Spleen (tissue), 7 donors: ENCODE results near the gene SORBS1.

ENCODE experiments used
- POLR2A ChIP-seq, 3 donors: fragments of 450-650 bp; IDR thresholded peaks; one replicate each; pipeline ENCODE4 v1.5.1; 2017; ENCODE audit warnings: antibody characterized with exemption in 3 of 3, mild to moderate bottlenecking in 1 of 3
- POLR2AphosphoS5 ChIP-seq, 3 donors: sonication (generic); formaldehyde crosslinking; IDR thresholded peaks; one replicate each; pipeline ENCODE4 v1.5.1; 2017; ENCODE audit warnings: antibody characterized with exemption in 3 of 3
- TF ChIP-seq, protein P1 (sequence below), 11 experiments: fragments of 200-600 bp in 7 of 11; fragments of 450-650 bp in 4 of 11; sonication (generic) in 4 of 11; IDR thresholded peaks in 8 of 11; conservative IDR thresholded peaks in 3 of 11; 1 replicate in 7 of 11; 2 replicates in 4 of 11; pipeline versions ENCODE4 v1.4.0 to v1.8.0; 2016 to 2021; ENCODE audit warnings: antibody characterized with exemption in 11 of 11, inconsistent platforms in 4 of 11, mild to moderate bottlenecking in 1 of 11
- donor health status: DM: no; HTN: no; CAD: no; lungs with moderate emphysema.
- donor health status: DM: no; HTN: no; CAD: no.
- donor health status: DM: no; HTN: no; CAD: no.

DNA sequence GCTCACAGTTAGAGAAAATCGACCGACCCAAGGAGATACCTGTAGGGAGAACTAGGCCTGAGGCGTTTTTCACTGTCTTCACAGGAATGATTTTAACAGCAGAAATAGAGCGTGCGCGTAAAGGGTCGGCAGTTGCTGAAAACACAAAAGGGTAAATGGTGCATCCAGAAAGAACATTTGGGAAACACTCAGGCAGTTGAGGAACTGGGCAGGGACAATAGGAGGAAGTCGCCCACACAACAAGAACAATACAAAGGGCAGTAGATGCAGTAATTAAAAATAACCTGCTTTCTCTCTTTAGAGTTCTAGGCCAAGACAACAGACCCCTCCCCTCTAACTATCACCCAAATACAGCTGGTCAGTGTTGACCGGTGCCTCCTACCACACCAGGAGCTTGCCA is 126.6 kb downstream of the SORBS1 start:
- TF ChIP-seq, protein P1, sequence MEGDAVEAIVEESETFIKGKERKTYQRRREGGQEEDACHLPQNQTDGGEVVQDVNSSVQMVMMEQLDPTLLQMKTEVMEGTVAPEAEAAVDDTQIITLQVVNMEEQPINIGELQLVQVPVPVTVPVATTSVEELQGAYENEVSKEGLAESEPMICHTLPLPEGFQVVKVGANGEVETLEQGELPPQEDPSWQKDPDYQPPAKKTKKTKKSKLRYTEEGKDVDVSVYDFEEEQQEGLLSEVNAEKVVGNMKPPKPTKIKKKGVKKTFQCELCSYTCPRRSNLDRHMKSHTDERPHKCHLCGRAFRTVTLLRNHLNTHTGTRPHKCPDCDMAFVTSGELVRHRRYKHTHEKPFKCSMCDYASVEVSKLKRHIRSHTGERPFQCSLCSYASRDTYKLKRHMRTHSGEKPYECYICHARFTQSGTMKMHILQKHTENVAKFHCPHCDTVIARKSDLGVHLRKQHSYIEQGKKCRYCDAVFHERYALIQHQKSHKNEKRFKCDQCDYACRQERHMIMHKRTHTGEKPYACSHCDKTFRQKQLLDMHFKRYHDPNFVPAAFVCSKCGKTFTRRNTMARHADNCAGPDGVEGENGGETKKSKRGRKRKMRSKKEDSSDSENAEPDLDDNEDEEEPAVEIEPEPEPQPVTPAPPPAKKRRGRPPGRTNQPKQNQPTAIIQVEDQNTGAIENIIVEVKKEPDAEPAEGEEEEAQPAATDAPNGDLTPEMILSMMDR (IDR thresholded peaks at IDR 0.05 in 8 of 11, conservative IDR thresholded peaks at IDR 0.05 in 3 of 11), result no peak
- TF ChIP-seq POLR2A (IDR thresholded peaks at IDR 0.05) (no peak), POLR2AphosphoS5 (IDR thresholded peaks at IDR 0.05) (no peak)
